Spleen (tissue), 7 donors: Measurements from ENCODE around the gene TIMM10.

Experiments
- POLR2A ChIP-seq, 3 donors: fragments of 450-650 bp; IDR thresholded peaks; one replicate each; pipeline ENCODE4 v1.5.1; 2017; ENCODE audit warnings: antibody characterized with exemption in 3 of 3, mild to moderate bottlenecking in 1 of 3
- POLR2AphosphoS5 ChIP-seq, 3 donors: sonication (generic); formaldehyde crosslinking; IDR thresholded peaks; one replicate each; pipeline ENCODE4 v1.5.1; 2017; ENCODE audit warnings: antibody characterized with exemption in 3 of 3
- TF ChIP-seq, protein P1 (sequence below), 11 experiments: fragments of 200-600 bp in 7 of 11; fragments of 450-650 bp in 4 of 11; sonication (generic) in 4 of 11; IDR thresholded peaks in 8 of 11; conservative IDR thresholded peaks in 3 of 11; 1 replicate in 7 of 11; 2 replicates in 4 of 11; pipeline versions ENCODE4 v1.4.0 to v1.8.0; 2016 to 2021; ENCODE audit warnings: antibody characterized with exemption in 11 of 11, inconsistent platforms in 4 of 11, mild to moderate bottlenecking in 1 of 11
- donor health status: DM: no; HTN: no; CAD: no; lungs with moderate emphysema.
- donor health status: DM: no; HTN: no; CAD: no.
- donor health status: DM: no; HTN: no; CAD: no.

DNA sequence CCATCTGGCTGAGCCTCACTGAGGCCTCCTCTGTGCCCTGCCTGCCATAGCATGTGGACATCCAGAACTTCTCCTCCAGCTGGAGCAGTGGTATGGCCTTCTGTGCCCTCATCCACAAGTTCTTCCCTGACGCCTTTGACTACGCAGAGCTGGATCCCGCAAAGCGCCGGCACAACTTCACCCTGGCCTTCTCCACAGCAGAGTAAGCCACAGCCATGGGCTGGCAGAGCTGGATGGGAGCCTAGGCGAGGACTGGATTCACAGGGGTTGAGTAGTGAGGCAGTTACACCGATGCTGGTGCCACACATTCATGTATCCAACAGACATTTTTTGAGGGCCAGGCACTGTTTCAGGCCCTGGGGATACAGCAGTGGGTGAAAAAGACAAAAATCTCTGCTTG lies 15.9 kb upstream of the TIMM10 start:
- TF ChIP-seq, protein P1, sequence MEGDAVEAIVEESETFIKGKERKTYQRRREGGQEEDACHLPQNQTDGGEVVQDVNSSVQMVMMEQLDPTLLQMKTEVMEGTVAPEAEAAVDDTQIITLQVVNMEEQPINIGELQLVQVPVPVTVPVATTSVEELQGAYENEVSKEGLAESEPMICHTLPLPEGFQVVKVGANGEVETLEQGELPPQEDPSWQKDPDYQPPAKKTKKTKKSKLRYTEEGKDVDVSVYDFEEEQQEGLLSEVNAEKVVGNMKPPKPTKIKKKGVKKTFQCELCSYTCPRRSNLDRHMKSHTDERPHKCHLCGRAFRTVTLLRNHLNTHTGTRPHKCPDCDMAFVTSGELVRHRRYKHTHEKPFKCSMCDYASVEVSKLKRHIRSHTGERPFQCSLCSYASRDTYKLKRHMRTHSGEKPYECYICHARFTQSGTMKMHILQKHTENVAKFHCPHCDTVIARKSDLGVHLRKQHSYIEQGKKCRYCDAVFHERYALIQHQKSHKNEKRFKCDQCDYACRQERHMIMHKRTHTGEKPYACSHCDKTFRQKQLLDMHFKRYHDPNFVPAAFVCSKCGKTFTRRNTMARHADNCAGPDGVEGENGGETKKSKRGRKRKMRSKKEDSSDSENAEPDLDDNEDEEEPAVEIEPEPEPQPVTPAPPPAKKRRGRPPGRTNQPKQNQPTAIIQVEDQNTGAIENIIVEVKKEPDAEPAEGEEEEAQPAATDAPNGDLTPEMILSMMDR (IDR thresholded peaks at IDR 0.05 in 8 of 11, conservative IDR thresholded peaks at IDR 0.05 in 3 of 11): no peak
- TF ChIP-seq POLR2A (IDR thresholded peaks at IDR 0.05): no peak
- TF ChIP-seq POLR2AphosphoS5 (IDR thresholded peaks at IDR 0.05): no peak
